Panc1 (cell line): ENCODE measurements around the gene SMIM35. TPM values are rescaled to one million over a fixed set of nuclear protein-coding genes. Genes with fewer than 3 reads are reported as not detected.

ENCODE experiments used
- ATAC-seq: fragments of 200-7000 bp; cut with Tn5 transposase; 2 replicates; pipeline ENCODE4 v1.9.1; 2020; ENCODE audit warnings: mild to moderate bottlenecking, moderate library complexity
- Bru-seq: library from RNA; stranded (reverse); fragments of 400-500 nt; gene quantifications from one replicate; lab custom pipeline; 2021; lab: Mats Ljungman, UMichigan
- BruChase-seq, 2 experiments: library from RNA; stranded (reverse); fragments of 400-500 nt; gene quantifications; one replicate each; lab custom pipeline; 2021; lab: Mats Ljungman, UMichigan
- BruUV-seq: library from RNA; stranded (reverse); fragments of 400-500 nt; replicated peaks from 2 replicates; lab custom pipeline; 2021; lab: Mats Ljungman, UMichigan
- CTCF ChIA-PET: fragments of 300-600 bp; sonication (Branson Sonifier 250); formaldehyde crosslinking; loops from one replicate; lab custom pipeline; 2022; ENCODE audit warnings: antibody characterized with exemption; lab: Charles Lee
- POLR2A ChIA-PET: fragments of 300-600 bp; sonication (Branson Sonifier 250); formaldehyde crosslinking; loops from one replicate; lab custom pipeline; 2022; ENCODE audit warnings: antibody characterized with exemption; lab: Charles Lee
- DNase-seq: peaks from one replicate; pipeline ENCODE4 v3.0.0-alpha.2; 2010; ENCODE audit warnings: low read depth, low spot score
- H3K27ac ChIP-seq: 2 replicates; pipeline ENCODE4 v1.5.1; 2011; ENCODE audit warnings: mild to moderate bottlenecking, low read length, inconsistent platforms
- H3K27me3 ChIP-seq: fragments of 200-500 bp; sonication (Bioruptor generic); 2 replicates; pipeline ENCODE4 v1.6.0; 2014; ENCODE audit warnings: low read length, inconsistent platforms; ENCODE audit not compliant: control insufficient read depth, insufficient read depth
- H3K36me3 ChIP-seq: fragments of 200-500 bp; sonication (Bioruptor generic); 2 replicates; pipeline ENCODE4 v1.5.1; 2014; ENCODE audit warnings: inconsistent platforms, mild to moderate bottlenecking, low read length, moderate library complexity; ENCODE audit not compliant: control insufficient read depth, insufficient read depth
- H3K4me1 ChIP-seq: 2 replicates; pipeline ENCODE4 v1.5.1; 2011; ENCODE audit warnings: inconsistent platforms, mild to moderate bottlenecking, low read length, moderate library complexity; ENCODE audit not compliant: control insufficient read depth, insufficient read depth
- H3K4me3 ChIP-seq, 2 experiments: 2 replicates each; pipeline ENCODE4 v1.5.1; 2011 to 2012; ENCODE audit warnings: low read depth in 2 of 2, low read length in 2 of 2, mild to moderate bottlenecking in 2 of 2, inconsistent platforms in 1 of 2, moderate library complexity in 1 of 2
- H3K9me3 ChIP-seq: fragments of 200-500 bp; sonication (Bioruptor generic); 2 replicates; pipeline ENCODE4 v1.5.1; 2014; ENCODE audit warnings: low read depth, mild to moderate bottlenecking, inconsistent platforms, low read length, moderate library complexity; ENCODE audit not compliant: control insufficient read depth, insufficient read depth
- POLR2AphosphoS5 ChIP-seq: IDR thresholded peaks from 2 replicates; pipeline ENCODE4 v1.6.1; 2012; ENCODE audit warnings: mild to moderate bottlenecking, low read depth, low read length, moderate library complexity
- SIN3A ChIP-seq: IDR thresholded peaks from 2 replicates; pipeline ENCODE4 v1.6.1; 2012; ENCODE audit warnings: low read depth, mild to moderate bottlenecking, low read length, moderate library complexity, borderline replicate concordance; ENCODE audit not compliant: insufficient read depth
- TCF7L2 ChIP-seq: IDR thresholded peaks from 2 replicates; pipeline ENCODE4 v1.6.1; 2011; ENCODE audit warnings: mild to moderate bottlenecking, low read depth, low read length, inconsistent platforms
- in situ Hi-C: cut with HindIII; loops from 2 replicates; pipeline ENCODE4 v1.10.0; 2016; ENCODE audit warnings: low sequenced_read_pairs, low pct_unique_long_range_greater_than_20kb
- intact Hi-C: fragments of 100-400 bp; cut with micrococcal nuclease; formaldehyde crosslinking; loops from one replicate; pipeline ENCODE4 v1.10.0; 2022; ENCODE audit not compliant: unreplicated experiment
- long read RNA-seq: library from polyadenylated mRNA; unstranded; transcript quantifications from one replicate; pipeline ENCODE4 v2.0.0, GENCODE V29; 2021; ENCODE audit not compliant: unreplicated experiment
- polyA plus RNA-seq: library from polyadenylated mRNA; unstranded; fragments of >200 nt; gene quantifications from one replicate; pipeline ENCODE4 v1.2.1, GENCODE V29; 2012; ENCODE audit warnings: missing spikeins; ENCODE audit not compliant: insufficient read length
- total RNA-seq: library from RNA; stranded (reverse); gene quantifications from one replicate; pipeline ENCODE4 v1.2.1, GENCODE V29; 2021; ENCODE audit not compliant: unreplicated experiment
- TF ChIP-seq, protein P1 (sequence below), 2 experiments: IDR thresholded peaks; 2 replicates each; pipeline ENCODE4 v1.6.1; 2011 to 2012; ENCODE audit warnings: low read depth in 2 of 2, control low read depth in 1 of 2, low read length in 1 of 2, mild to moderate bottlenecking in 1 of 2, moderate library complexity in 1 of 2; ENCODE audit not compliant: insufficient read depth in 1 of 2
- TF ChIP-seq, protein P2 (sequence below): fragments of 450-650 bp; IDR thresholded peaks from 2 replicates; pipeline ENCODE4 v1.5.1; 2017; ENCODE audit warnings: mild to moderate bottlenecking

The SMIM35 gene
- not detected for total RNA-seq
- not detected for polyA plus RNA-seq
- Bru-seq, nascent RNA = percentile 2 among the genes with signal in this experiment
- not detected for BruChase-seq, experiment 1, labeled RNA remaining after a 2-hour chase
- percentile 1 among the genes with signal in this experiment for BruChase-seq, experiment 2, labeled RNA remaining after a 6-hour chase
- long read RNA-seq = 0 reads

DNA sequence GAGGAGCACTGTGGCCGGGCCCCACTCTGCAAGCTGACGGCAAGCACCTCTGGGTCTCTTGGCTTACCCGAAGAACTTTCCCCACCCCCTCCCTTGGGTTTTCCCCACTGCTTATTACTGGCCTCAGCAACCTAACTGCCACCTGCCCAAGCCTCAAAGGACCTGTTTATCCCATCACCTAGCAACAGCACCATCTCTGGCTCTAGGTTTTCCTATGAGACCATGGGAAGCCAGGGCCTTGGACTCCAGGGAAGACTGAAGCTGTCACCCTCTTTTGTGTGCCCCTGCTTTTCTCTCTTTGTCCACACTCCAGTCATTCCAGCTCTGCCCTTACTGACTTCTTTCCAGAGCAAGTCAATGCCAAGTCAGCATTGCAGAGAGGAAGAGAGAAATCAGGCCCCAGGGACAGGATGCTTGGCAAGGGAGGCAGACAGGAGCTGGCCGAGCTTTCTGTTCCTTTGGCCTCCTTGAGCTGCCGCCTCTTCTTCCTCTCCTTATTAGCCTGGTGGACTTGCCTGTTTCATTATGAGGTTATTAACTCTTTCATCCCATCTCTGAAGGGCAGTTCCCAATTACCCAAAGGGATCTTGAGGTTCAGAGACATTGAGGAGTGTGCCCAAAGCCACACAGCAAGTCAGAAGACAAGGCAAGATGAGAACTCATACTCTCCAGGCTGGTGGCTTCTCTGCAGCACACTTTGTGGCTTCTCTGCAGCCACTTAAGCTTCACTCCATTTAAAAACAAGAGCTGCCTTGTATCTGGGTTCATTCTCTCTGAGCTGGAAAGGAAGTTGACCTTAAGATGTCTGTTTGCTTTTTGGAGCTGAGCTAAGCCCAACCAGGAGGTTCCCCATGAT, at the start of gene SMIM35:
Gene SMIM35, minus strand, starts transcription at position 51 of the 856 bp plus-strand sequence. CDS start 206 bp downstream, outside the sequence.
- intact Hi-C loops = no loop called here
- H3K36me3 ChIP-seq = no peaks in the 10 kb centered on the region
- POLR2A ChIA-PET = no interaction called here
- BruUV-seq = no TSS peak
- H3K9me3 ChIP-seq = peaks cover 2% of the 10 kb centered on the region; the same call in 1 of the 2 replicates
- CTCF ChIA-PET = no interaction called here
- no peak within 1 kb of the TSS for H3K4me3 ChIP-seq
- TF ChIP-seq TCF7L2 (no peak), SIN3A (no peak), POLR2AphosphoS5 (no peak)
- TF ChIP-seq, protein P1, sequence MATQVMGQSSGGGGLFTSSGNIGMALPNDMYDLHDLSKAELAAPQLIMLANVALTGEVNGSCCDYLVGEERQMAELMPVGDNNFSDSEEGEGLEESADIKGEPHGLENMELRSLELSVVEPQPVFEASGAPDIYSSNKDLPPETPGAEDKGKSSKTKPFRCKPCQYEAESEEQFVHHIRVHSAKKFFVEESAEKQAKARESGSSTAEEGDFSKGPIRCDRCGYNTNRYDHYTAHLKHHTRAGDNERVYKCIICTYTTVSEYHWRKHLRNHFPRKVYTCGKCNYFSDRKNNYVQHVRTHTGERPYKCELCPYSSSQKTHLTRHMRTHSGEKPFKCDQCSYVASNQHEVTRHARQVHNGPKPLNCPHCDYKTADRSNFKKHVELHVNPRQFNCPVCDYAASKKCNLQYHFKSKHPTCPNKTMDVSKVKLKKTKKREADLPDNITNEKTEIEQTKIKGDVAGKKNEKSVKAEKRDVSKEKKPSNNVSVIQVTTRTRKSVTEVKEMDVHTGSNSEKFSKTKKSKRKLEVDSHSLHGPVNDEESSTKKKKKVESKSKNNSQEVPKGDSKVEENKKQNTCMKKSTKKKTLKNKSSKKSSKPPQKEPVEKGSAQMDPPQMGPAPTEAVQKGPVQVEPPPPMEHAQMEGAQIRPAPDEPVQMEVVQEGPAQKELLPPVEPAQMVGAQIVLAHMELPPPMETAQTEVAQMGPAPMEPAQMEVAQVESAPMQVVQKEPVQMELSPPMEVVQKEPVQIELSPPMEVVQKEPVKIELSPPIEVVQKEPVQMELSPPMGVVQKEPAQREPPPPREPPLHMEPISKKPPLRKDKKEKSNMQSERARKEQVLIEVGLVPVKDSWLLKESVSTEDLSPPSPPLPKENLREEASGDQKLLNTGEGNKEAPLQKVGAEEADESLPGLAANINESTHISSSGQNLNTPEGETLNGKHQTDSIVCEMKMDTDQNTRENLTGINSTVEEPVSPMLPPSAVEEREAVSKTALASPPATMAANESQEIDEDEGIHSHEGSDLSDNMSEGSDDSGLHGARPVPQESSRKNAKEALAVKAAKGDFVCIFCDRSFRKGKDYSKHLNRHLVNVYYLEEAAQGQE (IDR thresholded peaks at IDR 0.05; ENCODE audit: insufficient read depth in 1 of 2, low read depth in 2 of 2, low read length in 1 of 2) = no peak
- TF ChIP-seq, protein P2, sequence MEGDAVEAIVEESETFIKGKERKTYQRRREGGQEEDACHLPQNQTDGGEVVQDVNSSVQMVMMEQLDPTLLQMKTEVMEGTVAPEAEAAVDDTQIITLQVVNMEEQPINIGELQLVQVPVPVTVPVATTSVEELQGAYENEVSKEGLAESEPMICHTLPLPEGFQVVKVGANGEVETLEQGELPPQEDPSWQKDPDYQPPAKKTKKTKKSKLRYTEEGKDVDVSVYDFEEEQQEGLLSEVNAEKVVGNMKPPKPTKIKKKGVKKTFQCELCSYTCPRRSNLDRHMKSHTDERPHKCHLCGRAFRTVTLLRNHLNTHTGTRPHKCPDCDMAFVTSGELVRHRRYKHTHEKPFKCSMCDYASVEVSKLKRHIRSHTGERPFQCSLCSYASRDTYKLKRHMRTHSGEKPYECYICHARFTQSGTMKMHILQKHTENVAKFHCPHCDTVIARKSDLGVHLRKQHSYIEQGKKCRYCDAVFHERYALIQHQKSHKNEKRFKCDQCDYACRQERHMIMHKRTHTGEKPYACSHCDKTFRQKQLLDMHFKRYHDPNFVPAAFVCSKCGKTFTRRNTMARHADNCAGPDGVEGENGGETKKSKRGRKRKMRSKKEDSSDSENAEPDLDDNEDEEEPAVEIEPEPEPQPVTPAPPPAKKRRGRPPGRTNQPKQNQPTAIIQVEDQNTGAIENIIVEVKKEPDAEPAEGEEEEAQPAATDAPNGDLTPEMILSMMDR = no peak
- H3K27me3 ChIP-seq = peaks cover 3% of the 10 kb centered on the region; the same call in 1 of the 2 replicates
- H3K4me1 ChIP-seq = no peaks in the 10 kb centered on the region
- no peak within 1 kb of the TSS for H3K27ac ChIP-seq
- in situ Hi-C loops = no loop called here
- ATAC-seq = no peak
- no peak for DNase-seq

DNA sequence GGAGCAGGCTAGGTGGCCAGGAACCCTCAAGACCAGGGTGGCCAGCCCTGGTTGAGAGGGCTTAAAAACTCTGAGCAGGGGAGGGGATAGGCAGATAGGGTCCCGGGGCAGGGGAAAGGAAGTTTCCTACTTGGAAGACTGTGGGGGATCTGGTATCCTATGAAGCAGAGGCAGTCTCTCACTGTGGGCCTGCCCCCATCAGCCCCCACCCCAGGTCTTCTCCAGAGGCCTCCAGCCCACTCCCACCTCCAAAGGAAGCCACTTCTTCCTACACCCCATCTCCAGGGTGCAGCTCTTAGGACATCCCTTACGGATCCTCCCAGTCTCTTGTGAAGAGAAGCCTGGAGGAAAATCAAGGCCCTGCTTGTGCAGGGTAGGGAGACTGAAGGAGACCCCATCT, 49.6 kb upstream of the SMIM35 start:
- no peak overlapping the region for H3K4me3 ChIP-seq
- in situ Hi-C loops (no loop called here), intact Hi-C loops (no loop called here)
- DNase-seq (no peak), ATAC-seq (peak; percentile 43; the same call in 1 of the 2 replicates)
- no peaks in the 10 kb centered on the region for H3K9me3 ChIP-seq
- CTCF ChIA-PET = no interaction called here
- POLR2A ChIA-PET = no interaction called here
- no peaks in the 10 kb centered on the region for H3K36me3 ChIP-seq
- no peak overlapping the region for H3K27ac ChIP-seq
- TF ChIP-seq TCF7L2 (no peak), POLR2AphosphoS5 (no peak), SIN3A (no peak)
- TF ChIP-seq, protein P2 = no peak
- TF ChIP-seq, protein P1 (IDR thresholded peaks at IDR 0.05; ENCODE audit: insufficient read depth in 1 of 2, low read depth in 2 of 2, low read length in 1 of 2) = no peak
- no peaks in the 10 kb centered on the region for H3K4me1 ChIP-seq
- BruUV-seq = no TSS peak
- H3K27me3 ChIP-seq = peaks cover 10% of the 10 kb centered on the region; the same call in 1 of the 2 replicates
